Tibial nerve (tissue), 4 donors: Measurements from ENCODE around the gene TLN1.

Source experiments
- CTCF ChIP-seq, 5 experiments: fragments of 200-600 bp in 3 of 5; fragments of 450-650 bp in 2 of 5; sonication (generic) in 3 of 5; IDR thresholded peaks; one replicate each; pipeline ENCODE4 v1.5.1; 2016 to 2019; ENCODE audit warnings: antibody characterized with exemption in 5 of 5, mild to moderate bottlenecking in 3 of 5, moderate library complexity in 2 of 5
- EP300 ChIP-seq, 2 donors: sonication (generic); formaldehyde crosslinking; IDR thresholded peaks; one replicate each; pipeline ENCODE4 v1.6.1; 2017; ENCODE audit warnings: antibody characterized with exemption in 2 of 2, mild to moderate bottlenecking in 1 of 2
- POLR2A ChIP-seq, 2 donors: fragments of 450-650 bp; IDR thresholded peaks; one replicate each; pipeline ENCODE4 v1.6.1; 2017; ENCODE audit warnings: antibody characterized with exemption in 2 of 2, mild to moderate bottlenecking in 2 of 2, moderate library complexity in 2 of 2

DNA sequence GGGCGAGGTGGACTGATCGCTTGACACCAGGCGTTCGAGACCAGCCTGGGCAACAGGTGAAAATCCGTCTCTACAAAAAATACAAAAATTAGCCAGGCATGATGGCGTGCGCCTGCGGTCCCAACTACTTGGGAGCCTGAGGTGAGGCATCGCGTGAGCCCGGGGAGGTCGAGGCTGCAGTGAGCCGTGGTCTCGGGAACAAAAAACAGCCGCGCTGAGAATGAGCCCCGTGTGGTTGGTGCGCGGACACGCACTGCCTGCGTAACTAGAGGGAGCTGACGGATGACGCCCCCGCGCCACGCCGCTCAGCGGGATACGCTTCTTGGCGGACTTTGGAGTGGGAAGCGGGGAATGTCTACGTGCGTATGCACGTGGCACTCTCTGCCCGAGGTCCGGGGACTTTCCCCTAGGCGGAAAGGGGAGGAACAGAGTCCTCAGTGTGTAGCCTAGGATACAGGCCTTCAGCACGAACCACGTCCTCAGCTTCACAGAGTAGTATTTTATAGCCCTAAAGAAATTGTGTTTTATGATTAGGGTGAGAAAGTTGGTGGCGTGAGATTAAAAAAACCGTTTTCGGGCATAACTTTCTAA is 74.4 kb downstream of the TLN1 start, which contains the start of gene RMRP:
- peak; percentile 16 to 86 (median 33) for TF ChIP-seq CTCF (IDR thresholded peaks at IDR 0.05)
- TF ChIP-seq EP300 (IDR thresholded peaks at IDR 0.05): peak; percentile 98 to 99
- peak; percentile 88 to 90 for TF ChIP-seq POLR2A (IDR thresholded peaks at IDR 0.05)
